K562 (cell line): ENCODE results near the gene CREB5. TPM values are rescaled to one million over a fixed set of nuclear protein-coding genes. Genes with fewer than 3 reads are reported as not detected.
A peak's percentile ranks its signal among the peaks of the same experiment; 100 is the strongest.

Experiments
- ATAC-seq: fragments of 200-7000 bp; cut with Tn5 transposase; 3 replicates; pipeline ENCODE4 v1.9.1; 2020; ENCODE audit warnings: moderate library complexity
- BruUV-seq: library from RNA; stranded (reverse); fragments of 400-500 nt; replicated peaks from 2 replicates; lab custom pipeline; 2021; lab: Mats Ljungman, UMichigan
- CTCF ChIA-PET: fragments of 300-600 bp; formaldehyde crosslinking; extraction: SDS; loops from one replicate; lab custom pipeline; 2021; ENCODE audit warnings: low intra/inter-chr PET ratio; lab: Yijun Ruan, JAX
- POLR2A ChIA-PET: fragments of 300-600, 350-650 bp; sonication (Branson Sonifier 250); formaldehyde crosslinking; extraction: SDS; loops from one replicate; lab custom pipeline; 2021; ENCODE audit warnings: antibody characterized with exemption, inconsistent platforms; lab: Yijun Ruan, JAX
- DNase-seq, 4 experiments: peaks; one replicate each; pipeline versions ENCODE4 v3.0.0 to v3.0.0-alpha.2; 2011 to 2018; ENCODE audit warnings: low spot score in 3 of 4, mixed read lengths in 3 of 4; ENCODE audit errors: extremely low read depth in 1 of 4
- FAIRE-seq: peaks from 2 replicates; lab custom pipeline; 2011; peaks lifted over from hg19 to GRCh38; lab: Jason Lieb, UNC
- H2AFZ ChIP-seq: 2 replicates; pipeline ENCODE4 v1.6.0; 2011; ENCODE audit warnings: low read depth, low read length, control low read depth, inconsistent platforms
- H3K27ac ChIP-seq: fragments of 200-600 bp; 3 replicates; pipeline ENCODE4 v1.8.0; 2011; ENCODE audit warnings: low read depth, mild to moderate bottlenecking, control low read depth, inconsistent platforms, low read length, moderate library complexity, mixed read lengths; ENCODE audit errors: extremely low read depth
- H3K27me3 ChIP-seq, 2 experiments: fragments of 300-600 bp in 1 of 2; 2 replicates in 1 of 2; 3 replicates in 1 of 2; pipeline versions ENCODE4 v1.6.0 to v1.8.0; 2011; ENCODE audit warnings: inconsistent platforms in 2 of 2, low read length in 2 of 2, mild to moderate bottlenecking in 1 of 2, mixed read lengths in 1 of 2, moderate library complexity in 1 of 2; ENCODE audit not compliant: control insufficient read depth in 2 of 2, insufficient read depth in 2 of 2
- H3K36me3 ChIP-seq: fragments of 300-600 bp; 3 replicates; pipeline ENCODE4 v1.8.0; 2011; ENCODE audit warnings: mild to moderate bottlenecking, low read length, inconsistent platforms; ENCODE audit not compliant: control insufficient read depth, insufficient read depth
- H3K4me1 ChIP-seq, 2 experiments: fragments of 200-600 bp in 1 of 2; replicated peaks in 1 of 2; 2 replicates in 1 of 2; 3 replicates in 1 of 2; pipeline versions ENCODE4 v1.5.1 to v1.8.0; 2011; ENCODE audit warnings: inconsistent platforms in 2 of 2, low read length in 2 of 2, mild to moderate bottlenecking in 1 of 2, mixed read lengths in 1 of 2, moderate library complexity in 1 of 2; ENCODE audit not compliant: control insufficient read depth in 2 of 2, insufficient read depth in 2 of 2
- H3K4me2 ChIP-seq: 2 replicates; pipeline ENCODE4 v1.6.1; 2011; ENCODE audit warnings: low read length, control low read depth, inconsistent platforms, mixed read lengths; ENCODE audit not compliant: insufficient read depth
- H3K4me3 ChIP-seq: fragments of 200-600 bp; sonication (generic), shearing (Covaris generic); 2 replicates; pipeline ENCODE4 v1.5.1; 2016; ENCODE audit warnings: control low read depth, inconsistent platforms
- H3K79me2 ChIP-seq: fragments of 200-600 bp; 3 replicates; pipeline ENCODE4 v1.8.0; 2011; ENCODE audit warnings: low read length, inconsistent platforms; ENCODE audit not compliant: control insufficient read depth, insufficient read depth
- H3K9ac ChIP-seq, 2 experiments: 2 replicates each; pipeline versions ENCODE4 v1.6.0 to v1.6.1; 2011; ENCODE audit warnings: low read depth in 2 of 2, low read length in 2 of 2, control low read depth in 1 of 2, inconsistent platforms in 1 of 2, mild to moderate bottlenecking in 1 of 2, mixed read lengths in 1 of 2; ENCODE audit not compliant: insufficient read depth in 1 of 2
- H3K9me1 ChIP-seq: one replicate; pipeline ENCODE4 v1.6.0; 2011; ENCODE audit warnings: inconsistent platforms, mild to moderate bottlenecking, low read length, moderate library complexity; ENCODE audit not compliant: control insufficient read depth, insufficient read depth
- H3K9me3 ChIP-seq: replicated peaks from 2 replicates; pipeline ENCODE4 v1.5.1; 2011; ENCODE audit warnings: low read depth, low read length, inconsistent platforms; ENCODE audit not compliant: control insufficient read depth, insufficient read depth
- H4K20me1 ChIP-seq: replicated peaks from 2 replicates; pipeline ENCODE4 v1.6.1; 2011; ENCODE audit warnings: low read length, inconsistent platforms, mixed read lengths; ENCODE audit not compliant: control insufficient read depth, insufficient read depth
- ASH1L ChIP-seq: fragments of 450-650 bp; IDR thresholded peaks from 2 replicates; pipeline ENCODE4 v1.6.1; 2018; ENCODE audit warnings: borderline replicate concordance, mild to moderate bottlenecking, low read depth; ENCODE audit not compliant: partially characterized antibody
- CBX8 ChIP-seq: fragments of 200-600 bp; sonication (generic); IDR thresholded peaks from 2 replicates; pipeline ENCODE4 v1.6.1; 2012; ENCODE audit warnings: borderline replicate concordance, mixed run types, low read depth, mild to moderate bottlenecking, moderate library complexity, mixed read lengths, low read length, control low read depth, inconsistent platforms; ENCODE audit not compliant: poor library complexity, severe bottlenecking; ENCODE audit errors: extremely low read depth
- CEBPG ChIP-seq, 3 experiments: fragments of 200-800 bp in 1 of 3; sonication (Bioruptor generic) in 1 of 3; sonication (generic) in 1 of 3; formaldehyde crosslinking in 1 of 3; IDR thresholded peaks in 2 of 3; conservative IDR thresholded peaks in 1 of 3; 2 replicates each; pipeline versions ENCODE4 v1.6.1 to v1.8.0; 2016 to 2022; ENCODE audit warnings: missing compliant biosample characterization in 2 of 3, missing genetic modification characterization in 2 of 3, mild to moderate bottlenecking in 1 of 3, missing genetic modification reagents in 1 of 3
- TEAD4 ChIP-seq, 2 experiments: sonication (generic) in 1 of 2; formaldehyde crosslinking in 1 of 2; IDR thresholded peaks; 2 replicates each; pipeline versions ENCODE4 v1.6.1 to v1.8.0; 2012 to 2022; ENCODE audit warnings: borderline replicate concordance in 1 of 2, inconsistent platforms in 1 of 2, low read length in 1 of 2, mild to moderate bottlenecking in 1 of 2, missing genetic modification reagents in 1 of 2
- WGBS: fragments of 100-300 bp; shearing (Covaris generic); methylation state at CpG from one replicate; pipeline ENCODE4 v1.1.6; 2016; ENCODE audit warnings: low coverage, mixed read lengths; ENCODE audit not compliant: insufficient coverage; ENCODE audit errors: missing lambda C conversion rate; 5-methylcytosine and 5-hydroxymethylcytosine counted together
- in situ Hi-C: fragments of 300-500 bp; cut with MboI; formaldehyde crosslinking; loops from 4 replicates; pipeline ENCODE4 v1.15.0; 2018; ENCODE audit warnings: inconsistent platforms, mixed read lengths
- intact Hi-C: fragments of 100-400 bp; cut with micrococcal nuclease; formaldehyde crosslinking; loops from 2 replicates; pipeline ENCODE4 v1.14.2; 2022
- polyA plus RNA-seq, 8 experiments: library from polyadenylated mRNA; depleted of rRNA in 4 of 8; stranded (reverse) in 5 of 8; unstranded in 3 of 8; fragments of >200 nt; fragmentation: Nextera tagmentation in 2 of 8; fragmentation: Illumina TruSeq in 1 of 8; extraction: Ambion mirVana in 2 of 8; extraction: Trizol in 1 of 8; gene quantifications; 2 replicates each; pipeline versions ENCODE4 v1.2.1 to v1.2.3, GENCODE V29; 2011 to 2014; ENCODE audit warnings: inconsistent platforms in 1 of 8, missing spikeins in 1 of 8
- total RNA-seq, 7 experiments: library from RNA; depleted of rRNA in 6 of 7; stranded (reverse); fragments of >200 nt in 6 of 7; fragmentation: Illumina TruSeq in 2 of 7; extraction: Trizol in 2 of 7; gene quantifications; 2 replicates each; pipeline versions ENCODE4 v1.2.1 to v1.2.3, GENCODE V29; 2011 to 2021; ENCODE audit warnings: low replicate concordance in 1 of 7
- TF ChIP-seq, protein P1 (sequence below), 2 experiments: fragments of 450-650 bp in 1 of 2; sonication (generic) in 1 of 2; formaldehyde crosslinking in 1 of 2; IDR thresholded peaks in 1 of 2; conservative IDR thresholded peaks in 1 of 2; 2 replicates each; pipeline versions ENCODE4 v1.6.1 to v1.8.1; 2016 to 2023; ENCODE audit warnings: mild to moderate bottlenecking in 2 of 2, moderate library complexity in 2 of 2, inconsistent platforms in 1 of 2, missing genetic modification reagents in 1 of 2

Gene CREB5
- total and polyA plus RNA-seq, 9 of the 15 experiments (the other 6 are each of a cell fraction or from before 2014, with no cell fraction given) = 0.33 to 6.4 (median 1.8) TPM

DNA sequence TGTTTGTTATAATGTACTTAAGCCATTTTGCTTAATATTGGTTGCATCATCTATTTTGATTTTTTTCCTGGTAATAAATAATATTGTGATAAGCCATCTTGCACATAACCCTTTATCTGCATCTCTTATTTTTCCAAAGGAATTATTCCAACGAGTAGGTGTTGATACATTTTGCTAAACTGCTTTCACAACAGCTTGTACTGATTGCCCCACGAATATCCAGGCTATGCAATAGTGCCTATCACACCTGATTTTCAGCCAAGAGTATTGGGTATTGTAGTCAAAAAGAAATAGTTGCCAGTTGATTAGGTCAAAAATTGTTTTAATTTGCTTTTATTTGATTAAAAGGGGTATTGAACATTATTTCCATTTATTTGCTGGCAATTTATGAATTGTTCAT is 20.7 kb downstream of the CREB5 start:
- Histone ChIP-seq H3K27me3 (no peaks in the 10 kb centered on the region), H3K9ac (no peak overlapping the region), H3K79me2 (no peaks in the 10 kb centered on the region), H4K20me1 (no peaks in the 10 kb centered on the region), H3K36me3 (no peaks in the 10 kb centered on the region), H3K9me1 (no peaks in the 10 kb centered on the region), H3K4me2 (no peak overlapping the region), H3K4me1 (no peaks in the 10 kb centered on the region), H3K27ac (no peak overlapping the region), H3K4me3 (no peak overlapping the region), H3K9me3 (no peaks in the 10 kb centered on the region), H2AFZ (no peak overlapping the region)
- DNase-seq (no peak), FAIRE-seq (no peak), ATAC-seq (no peak)
- in situ Hi-C loops (no loop called here), intact Hi-C loops (no loop called here)
- no peak for TF ChIP-seq CEBPG (CRISPR knock-in tag; IDR thresholded peaks at IDR 0.05)
- peak in 1 of 2 experiments; percentile 26; a peak in 1 of 4 replicates for TF ChIP-seq CEBPG (tag; conservative IDR thresholded peaks at IDR 0.05 in 1 of 2, IDR thresholded peaks at IDR 0.05 in 1 of 2)
- TF ChIP-seq CBX8 = no peak
- no peak for TF ChIP-seq ASH1L
- no peak for TF ChIP-seq TEAD4 (IDR thresholded peaks at IDR 0.05; ENCODE audit: low read length)
- TF ChIP-seq TEAD4 (CRISPR knock-in tag; IDR thresholded peaks at IDR 0.05; ENCODE audit: borderline replicate concordance) = no peak
- TF ChIP-seq, protein P1, sequence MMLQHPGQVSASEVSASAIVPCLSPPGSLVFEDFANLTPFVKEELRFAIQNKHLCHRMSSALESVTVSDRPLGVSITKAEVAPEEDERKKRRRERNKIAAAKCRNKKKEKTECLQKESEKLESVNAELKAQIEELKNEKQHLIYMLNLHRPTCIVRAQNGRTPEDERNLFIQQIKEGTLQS (IDR thresholded peaks at IDR 0.05) = peak; percentile 14; the same call in 1 of the 2 replicates
- TF ChIP-seq, protein P1 (CRISPR knock-in tag; conservative IDR thresholded peaks at IDR 0.05) = no peak
- POLR2A ChIA-PET = no interaction called here
- no TSS peak for BruUV-seq
- CTCF ChIA-PET = no interaction called here
- 0% methylated on average over 2 of the region's 2 CpGs for WGBS
